Progenitor cell of endocrine pancreas (in vitro differentiated cells): ENCODE measurements around the gene NLRP8. TPM values are rescaled to one million over a fixed set of nuclear protein-coding genes. Genes with fewer than 3 reads are reported as not detected.

Experiments
- DNase-seq: peaks from one replicate; pipeline ENCODE4 v3.0.0; 2021; ENCODE audit warnings: low spot score; ENCODE audit not compliant: unreplicated experiment
- H3K27ac Mint-ChIP-seq: 2 replicates; pipeline ENCODE4 v1.8.0; 2021; ENCODE audit warnings: mild to moderate bottlenecking, moderate library complexity, mixed read lengths
- H3K27me3 Mint-ChIP-seq: 2 replicates; pipeline ENCODE4 v1.8.0; 2021; ENCODE audit warnings: mixed read lengths
- H3K36me3 Mint-ChIP-seq: 2 replicates; pipeline ENCODE4 v1.8.0; 2022; ENCODE audit warnings: mixed read lengths; ENCODE audit not compliant: insufficient read depth
- H3K4me1 Mint-ChIP-seq: 2 replicates; pipeline ENCODE4 v1.8.0; 2021; ENCODE audit warnings: low read depth, mixed read lengths
- H3K4me3 Mint-ChIP-seq: 2 replicates; pipeline ENCODE4 v1.8.0; 2021; ENCODE audit warnings: low read depth, mild to moderate bottlenecking, moderate library complexity, mixed read lengths
- H3K9me3 Mint-ChIP-seq: 2 replicates; pipeline ENCODE4 v1.8.0; 2021; ENCODE audit warnings: low read depth, mixed read lengths
- total RNA-seq: library from RNA; stranded (reverse); gene quantifications from 2 replicates; pipeline ENCODE4 v1.2.1, GENCODE V29; 2021
- TF ChIP-seq, protein P1 (sequence below): fragments of 200-600 bp; sonication (generic); IDR thresholded peaks from one replicate; pipeline ENCODE4 v1.5.0; 2021; ENCODE audit warnings: antibody characterized with exemption, mild to moderate bottlenecking; ENCODE audit not compliant: unreplicated experiment

Gene NLRP8
- total RNA-seq, 1 donor from 2014 or later = not detected

DNA sequence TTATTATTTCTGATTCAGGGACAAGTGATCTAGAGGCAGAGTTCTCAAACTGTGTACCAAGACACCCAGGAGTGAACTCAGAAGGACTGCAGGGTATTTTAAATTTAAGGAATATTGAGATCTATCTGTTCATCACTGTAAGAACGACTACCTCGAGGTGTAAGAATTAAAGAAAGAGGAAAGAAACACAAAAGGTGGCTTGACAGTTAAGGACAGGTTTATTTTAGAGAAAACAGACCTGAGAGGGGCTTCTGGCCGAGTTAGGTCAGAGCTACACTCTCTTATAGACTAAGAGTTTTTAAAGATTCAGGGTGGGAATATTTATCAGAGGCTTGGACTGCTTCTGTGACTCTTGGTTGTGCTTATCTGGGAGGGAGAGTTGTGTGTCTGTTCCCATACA is 26.4 kb downstream of the NLRP8 start:
- TF ChIP-seq, protein P1, sequence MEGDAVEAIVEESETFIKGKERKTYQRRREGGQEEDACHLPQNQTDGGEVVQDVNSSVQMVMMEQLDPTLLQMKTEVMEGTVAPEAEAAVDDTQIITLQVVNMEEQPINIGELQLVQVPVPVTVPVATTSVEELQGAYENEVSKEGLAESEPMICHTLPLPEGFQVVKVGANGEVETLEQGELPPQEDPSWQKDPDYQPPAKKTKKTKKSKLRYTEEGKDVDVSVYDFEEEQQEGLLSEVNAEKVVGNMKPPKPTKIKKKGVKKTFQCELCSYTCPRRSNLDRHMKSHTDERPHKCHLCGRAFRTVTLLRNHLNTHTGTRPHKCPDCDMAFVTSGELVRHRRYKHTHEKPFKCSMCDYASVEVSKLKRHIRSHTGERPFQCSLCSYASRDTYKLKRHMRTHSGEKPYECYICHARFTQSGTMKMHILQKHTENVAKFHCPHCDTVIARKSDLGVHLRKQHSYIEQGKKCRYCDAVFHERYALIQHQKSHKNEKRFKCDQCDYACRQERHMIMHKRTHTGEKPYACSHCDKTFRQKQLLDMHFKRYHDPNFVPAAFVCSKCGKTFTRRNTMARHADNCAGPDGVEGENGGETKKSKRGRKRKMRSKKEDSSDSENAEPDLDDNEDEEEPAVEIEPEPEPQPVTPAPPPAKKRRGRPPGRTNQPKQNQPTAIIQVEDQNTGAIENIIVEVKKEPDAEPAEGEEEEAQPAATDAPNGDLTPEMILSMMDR = no peak
- Mint-ChIP-seq H3K27ac (no peak overlapping the region), H3K4me1 (no peaks in the 10 kb centered on the region), H3K36me3 (peaks cover 4% of the 10 kb centered on the region), H3K9me3 (peaks cover 58% of the 10 kb centered on the region), H3K4me3 (no peak overlapping the region), H3K27me3 (no peaks in the 10 kb centered on the region)
- no peak for DNase-seq

DNA sequence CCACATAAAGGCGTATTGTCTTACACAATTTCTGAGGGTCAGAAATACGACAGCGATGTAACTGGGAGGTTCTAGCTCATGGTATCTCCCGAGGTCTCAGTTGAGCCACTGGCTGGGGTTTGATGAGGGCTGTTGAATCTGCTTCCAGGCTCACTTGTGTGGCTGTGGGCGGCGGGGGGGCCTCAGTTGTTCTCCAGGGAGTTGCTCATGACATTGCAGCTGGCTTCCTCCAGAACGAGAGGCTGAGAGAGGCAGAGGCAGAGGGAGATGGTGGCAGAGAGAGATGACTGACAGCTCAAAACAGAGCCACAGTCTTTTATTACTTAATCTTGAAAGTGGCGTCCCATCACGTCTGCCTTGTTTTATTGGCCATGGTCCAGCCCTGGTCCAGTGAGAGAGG is 32.8 kb downstream of the NLRP8 start:
- no peaks in the 10 kb centered on the region for H3K27me3 Mint-ChIP-seq
- TF ChIP-seq, protein P1 = no peak
- H3K27ac Mint-ChIP-seq = no peak overlapping the region
- H3K9me3 Mint-ChIP-seq = peaks cover 32% of the 10 kb centered on the region
- no peak for DNase-seq
- no peaks in the 10 kb centered on the region for H3K4me1 Mint-ChIP-seq
- H3K4me3 Mint-ChIP-seq = no peak overlapping the region
- H3K36me3 Mint-ChIP-seq = peaks cover 2% of the 10 kb centered on the region

DNA sequence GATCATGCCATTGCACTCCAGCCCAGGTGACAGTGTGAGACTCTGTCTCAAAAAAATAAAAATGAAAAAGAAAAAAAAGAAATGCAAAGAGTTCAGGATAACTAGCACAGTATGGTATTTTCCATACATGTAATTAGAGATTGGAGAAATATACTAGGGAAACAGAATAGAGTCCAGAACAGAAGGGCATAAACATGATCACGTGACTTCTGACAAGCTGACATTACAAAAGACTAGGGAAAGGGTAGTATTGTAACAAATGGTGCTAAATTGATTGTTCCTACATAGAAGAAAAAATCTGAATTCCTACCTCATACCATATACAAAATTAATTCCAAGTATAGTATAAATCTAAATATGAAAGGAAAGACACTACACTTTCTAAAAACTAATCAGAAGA is 37.6 kb downstream of the NLRP8 start:
- H3K27ac Mint-ChIP-seq = no peak overlapping the region
- DNase-seq = no peak
- TF ChIP-seq, protein P1 = no peak
- no peaks in the 10 kb centered on the region for H3K27me3 Mint-ChIP-seq
- H3K4me3 Mint-ChIP-seq = no peak overlapping the region
- H3K4me1 Mint-ChIP-seq = no peaks in the 10 kb centered on the region
- peaks cover 43% of the 10 kb centered on the region for H3K9me3 Mint-ChIP-seq
- peaks cover 1% of the 10 kb centered on the region for H3K36me3 Mint-ChIP-seq

DNA sequence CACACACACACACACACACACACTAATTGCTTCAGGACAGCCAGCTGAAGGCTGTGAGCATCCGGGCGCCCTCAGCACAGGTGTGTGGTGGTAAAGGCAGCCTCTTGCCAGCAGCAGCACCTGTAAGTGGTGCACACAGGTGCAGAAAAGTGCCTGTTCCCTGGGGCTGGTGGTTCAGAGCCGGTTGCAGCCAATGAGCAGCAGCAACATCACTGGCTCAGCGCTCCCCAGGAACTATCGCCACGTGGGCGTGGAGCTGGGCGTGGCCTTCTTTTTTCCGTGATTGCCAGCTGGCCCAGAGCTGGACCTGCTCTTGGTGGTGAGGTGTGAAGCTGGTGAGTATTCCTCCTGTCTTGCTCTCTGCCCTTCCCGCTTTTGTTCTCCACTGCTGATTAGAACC is 38.9 kb downstream of the NLRP8 start, which contains the start of gene NLRP5:
NLRP5 (plus strand) TSS at position 289 of the 400 bp plus-strand sequence.
- peak within 1 kb of the TSS; percentile 59 for H3K27ac Mint-ChIP-seq
- no peak within 1 kb of the TSS for H3K4me3 Mint-ChIP-seq
- peaks cover 1% of the 10 kb centered on the region for H3K36me3 Mint-ChIP-seq
- H3K27me3 Mint-ChIP-seq = no peaks in the 10 kb centered on the region
- DNase-seq = no peak
- no peaks in the 10 kb centered on the region for H3K4me1 Mint-ChIP-seq
- peaks cover 48% of the 10 kb centered on the region for H3K9me3 Mint-ChIP-seq
- TF ChIP-seq, protein P1 = no peak

DNA sequence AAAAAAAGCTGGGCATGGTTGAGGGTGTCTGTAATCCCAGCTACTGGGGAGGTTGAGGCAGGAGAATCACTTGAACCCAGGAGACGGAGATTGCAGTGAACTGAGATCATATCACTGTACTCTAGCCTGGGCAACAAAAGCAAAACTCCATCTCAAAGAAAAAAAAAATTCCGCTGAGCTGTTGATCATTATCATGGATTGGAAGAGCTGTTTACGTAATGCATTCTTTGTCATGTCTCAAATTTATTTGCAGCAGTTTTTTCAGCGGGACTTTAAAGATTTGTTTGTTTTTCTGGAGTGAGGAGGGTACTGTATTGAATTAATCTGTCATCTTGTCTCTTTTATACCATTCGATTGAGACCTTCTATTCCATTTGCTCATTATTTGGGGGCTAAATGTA is 43.2 kb downstream of the NLRP8 start:
- Mint-ChIP-seq H3K4me1 (no peaks in the 10 kb centered on the region), H3K36me3 (no peaks in the 10 kb centered on the region), H3K4me3 (no peak overlapping the region), H3K27me3 (no peaks in the 10 kb centered on the region), H3K9me3 (peaks cover 61% of the 10 kb centered on the region), H3K27ac (no peak overlapping the region)
- no peak for DNase-seq
- TF ChIP-seq, protein P1 = no peak
